Neural cell (in vitro differentiated cells): ENCODE measurements around the gene LGALSL. TPM values are rescaled to one million over a fixed set of nuclear protein-coding genes. Genes with fewer than 3 reads are reported as not detected.
"Not testable (repeated sequence)": the region's sequence is repeated elsewhere in the genome, so short reads cannot be mapped to it uniquely, and the experiment has no call there.

Experiments used
- H2AFZ ChIP-seq: fragments of 200-600, 300-800 bp; sonication (generic), shearing (Covaris generic); 2 replicates; pipeline ENCODE4 v1.6.0; 2014; ENCODE audit warnings: low read depth, mild to moderate bottlenecking, antibody characterized with exemption, low read length, moderate library complexity
- H3F3A ChIP-seq: fragments of 200-600 bp; shearing (Covaris generic); 2 replicates; pipeline ENCODE4 v1.6.1; 2016; ENCODE audit warnings: mild to moderate bottlenecking, moderate library complexity, mixed read lengths, antibody characterized with exemption, low read length; ENCODE audit not compliant: insufficient read depth, poor library complexity, severe bottlenecking
- H3K27ac ChIP-seq: fragments of 200-600, 300-800 bp; sonication (generic), shearing (Covaris generic); 2 replicates; pipeline ENCODE4 v1.5.1; 2014; ENCODE audit warnings: mild to moderate bottlenecking, low read length, moderate library complexity
- H3K27me3 ChIP-seq: fragments of 300-800, 200-600 bp; sonication (generic), shearing (Covaris generic); 2 replicates; pipeline ENCODE4 v1.6.0; 2014; ENCODE audit warnings: mild to moderate bottlenecking, low read depth, low read length, moderate library complexity; ENCODE audit not compliant: insufficient read depth
- H3K36me3 ChIP-seq: fragments of 300-800, 200-600 bp; sonication (generic), shearing (Covaris generic); 2 replicates; pipeline ENCODE4 v1.5.1; 2014; ENCODE audit warnings: mild to moderate bottlenecking, antibody characterized with exemption, low read length, moderate library complexity; ENCODE audit not compliant: insufficient read depth
- H3K4me2 ChIP-seq: fragments of 300-800, 200-600 bp; sonication (generic), shearing (Covaris generic); 2 replicates; pipeline ENCODE4 v1.6.0; 2014; ENCODE audit warnings: mild to moderate bottlenecking, low read length
- H3K4me3 ChIP-seq: fragments of 300-800, 200-600 bp; sonication (generic), shearing (Covaris generic); 2 replicates; pipeline ENCODE4 v1.5.1; 2014; ENCODE audit warnings: mild to moderate bottlenecking, low read length, moderate library complexity
- H3K79me2 ChIP-seq: fragments of 200-600 bp; shearing (Covaris generic); replicated peaks from 2 replicates; pipeline ENCODE4 v1.6.0; 2014; ENCODE audit warnings: mild to moderate bottlenecking, low read length, moderate library complexity; ENCODE audit not compliant: insufficient read depth
- H3K9ac ChIP-seq: fragments of 300-800, 200-600 bp; sonication (generic), shearing (Covaris generic); 2 replicates; pipeline ENCODE4 v1.6.1; 2016; ENCODE audit warnings: mild to moderate bottlenecking, low read length, mixed read lengths
- H3K9me2 ChIP-seq: fragments of 200-600 bp; shearing (Covaris generic); 2 replicates; pipeline ENCODE4 v1.6.1; 2016; ENCODE audit warnings: mild to moderate bottlenecking, low read length, mixed read lengths; ENCODE audit not compliant: insufficient read depth
- H3K9me3 ChIP-seq: fragments of 200-600, 300-800 bp; sonication (generic), shearing (Covaris generic); 2 replicates; pipeline ENCODE4 v1.6.1; 2016; ENCODE audit warnings: mild to moderate bottlenecking, mixed run types, low read length, moderate library complexity, mixed read lengths
- H4K20me1 ChIP-seq: fragments of 200-600 bp; shearing (Covaris generic); 2 replicates; pipeline ENCODE4 v1.6.1; 2016; ENCODE audit warnings: mild to moderate bottlenecking, mixed run types; ENCODE audit not compliant: insufficient read depth
- EP300 ChIP-seq: fragments of 450-650 bp; conservative IDR thresholded peaks from 2 replicates; pipeline ENCODE4 v1.6.1; 2014; ENCODE audit warnings: antibody characterized with exemption, mild to moderate bottlenecking, moderate library complexity; ENCODE audit not compliant: poor library complexity, severe bottlenecking
- EZH2 ChIP-seq: fragments of 200-600, 300-800 bp; shearing (Covaris generic), sonication (generic); IDR thresholded peaks from 2 replicates; pipeline ENCODE4 v1.6.1; 2014; ENCODE audit warnings: antibody characterized with exemption, low read length, borderline replicate concordance, mild to moderate bottlenecking; ENCODE audit not compliant: insufficient read depth, poor library complexity, severe bottlenecking
- MXI1 ChIP-seq: fragments of 450-650 bp; conservative IDR thresholded peaks from 2 replicates; pipeline ENCODE4 v1.6.1; 2014; ENCODE audit warnings: antibody characterized with exemption, mild to moderate bottlenecking; ENCODE audit not compliant: poor library complexity, severe bottlenecking
- POLR2AphosphoS5 ChIP-seq: IDR thresholded peaks from 2 replicates; pipeline ENCODE4 v1.6.1; 2012
- RAD21 ChIP-seq: fragments of 450-650 bp; conservative IDR thresholded peaks from 2 replicates; pipeline ENCODE4 v1.6.1; 2014; ENCODE audit warnings: antibody characterized with exemption, mild to moderate bottlenecking, moderate library complexity
- SMC3 ChIP-seq: fragments of 450-650 bp; conservative IDR thresholded peaks from 2 replicates; pipeline ENCODE4 v1.6.1; 2014; ENCODE audit warnings: antibody characterized with exemption, mild to moderate bottlenecking, moderate library complexity; ENCODE audit not compliant: poor library complexity
- TAF1 ChIP-seq: IDR thresholded peaks from 2 replicates; pipeline ENCODE4 v1.6.1; 2012; ENCODE audit warnings: low read depth
- polyA plus RNA-seq: library from polyadenylated mRNA; depleted of rRNA; stranded (reverse); fragments of >200 nt; gene quantifications from 2 replicates; pipeline ENCODE4 v1.2.3, GENCODE V29; 2014
- TF ChIP-seq, protein P1 (sequence below): fragments of 450-650 bp; IDR thresholded peaks from 2 replicates; pipeline ENCODE4 v1.5.1; 2014; ENCODE audit warnings: antibody characterized with exemption, mild to moderate bottlenecking, moderate library complexity; ENCODE audit not compliant: poor library complexity, severe bottlenecking
- TF ChIP-seq, protein P2 (sequence below): IDR thresholded peaks from 2 replicates; pipeline ENCODE4 v1.6.1; 2012; ENCODE audit warnings: borderline replicate concordance

Gene LGALSL
- polyA plus RNA-seq, 1 donor from 2014 or later: 43.6 TPM

DNA sequence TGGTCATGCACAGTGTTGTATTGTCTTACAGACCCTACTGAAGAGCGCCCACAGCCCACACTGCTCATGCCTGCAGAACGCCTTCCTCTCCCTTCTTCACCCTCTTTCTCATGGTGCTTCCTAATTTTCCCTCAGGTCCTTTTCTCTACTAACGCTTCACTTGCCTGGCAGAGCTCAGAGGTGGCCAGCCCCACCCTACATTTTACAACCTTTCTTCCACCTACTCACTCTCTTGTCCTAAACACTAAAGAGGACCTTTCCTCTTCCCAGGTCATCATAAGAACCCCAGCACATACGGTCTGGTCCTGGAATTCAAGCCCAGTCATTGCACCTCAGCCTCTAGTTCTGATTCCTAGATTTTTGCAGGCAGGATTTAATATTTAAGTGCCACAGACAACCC lies 11.7 kb upstream of the LGALSL start:
- Histone ChIP-seq H4K20me1 (no peaks in the 10 kb centered on the region), H3K79me2 (no peaks in the 10 kb centered on the region), H2AFZ (no peak overlapping the region), H3F3A (no peaks in the 10 kb centered on the region), H3K9me2 (no peaks in the 10 kb centered on the region), H3K4me2 (no peak overlapping the region), H3K36me3 (no peaks in the 10 kb centered on the region), H3K4me3 (no peak overlapping the region), H3K27me3 (no peaks in the 10 kb centered on the region), H3K9me3 (no peaks in the 10 kb centered on the region), H3K27ac (no peak overlapping the region), H3K9ac (no peak overlapping the region)
- TF ChIP-seq SMC3 (no peak), RAD21 (no peak), POLR2AphosphoS5 (no peak)

DNA sequence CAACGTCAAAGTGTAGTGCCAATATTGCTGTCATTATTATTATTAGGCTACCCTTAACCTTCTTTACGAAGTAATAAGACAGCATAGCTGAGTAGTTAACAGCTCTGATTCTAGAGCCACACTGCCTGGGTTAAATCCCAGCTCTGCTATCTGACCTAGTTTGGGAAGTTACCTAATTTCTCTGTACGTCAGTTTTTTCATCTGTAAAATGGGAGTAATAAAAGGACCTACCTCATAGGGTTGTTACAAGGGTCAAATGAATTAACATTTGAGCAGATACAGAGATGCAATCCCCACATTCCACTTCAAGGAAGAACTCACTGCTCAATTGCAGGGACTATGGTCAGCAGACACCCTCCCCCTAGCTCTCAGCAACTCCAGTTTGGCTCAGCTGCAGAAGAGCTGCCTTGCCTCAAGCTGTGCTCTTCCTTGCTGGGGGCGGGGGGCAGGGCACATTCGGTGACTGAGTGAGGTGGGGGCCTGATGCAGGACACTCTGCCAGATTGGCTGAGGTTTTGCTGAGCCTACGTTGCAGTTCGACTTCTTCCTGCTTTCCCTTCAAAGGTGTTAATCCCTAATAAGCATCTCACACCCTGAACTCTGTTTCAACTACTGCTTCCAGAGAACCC lies 11.0 kb upstream of the LGALSL start:
- no peaks in the 10 kb centered on the region for H3K27me3 ChIP-seq
- H4K20me1 ChIP-seq: no peaks in the 10 kb centered on the region
- TF ChIP-seq, protein P1, sequence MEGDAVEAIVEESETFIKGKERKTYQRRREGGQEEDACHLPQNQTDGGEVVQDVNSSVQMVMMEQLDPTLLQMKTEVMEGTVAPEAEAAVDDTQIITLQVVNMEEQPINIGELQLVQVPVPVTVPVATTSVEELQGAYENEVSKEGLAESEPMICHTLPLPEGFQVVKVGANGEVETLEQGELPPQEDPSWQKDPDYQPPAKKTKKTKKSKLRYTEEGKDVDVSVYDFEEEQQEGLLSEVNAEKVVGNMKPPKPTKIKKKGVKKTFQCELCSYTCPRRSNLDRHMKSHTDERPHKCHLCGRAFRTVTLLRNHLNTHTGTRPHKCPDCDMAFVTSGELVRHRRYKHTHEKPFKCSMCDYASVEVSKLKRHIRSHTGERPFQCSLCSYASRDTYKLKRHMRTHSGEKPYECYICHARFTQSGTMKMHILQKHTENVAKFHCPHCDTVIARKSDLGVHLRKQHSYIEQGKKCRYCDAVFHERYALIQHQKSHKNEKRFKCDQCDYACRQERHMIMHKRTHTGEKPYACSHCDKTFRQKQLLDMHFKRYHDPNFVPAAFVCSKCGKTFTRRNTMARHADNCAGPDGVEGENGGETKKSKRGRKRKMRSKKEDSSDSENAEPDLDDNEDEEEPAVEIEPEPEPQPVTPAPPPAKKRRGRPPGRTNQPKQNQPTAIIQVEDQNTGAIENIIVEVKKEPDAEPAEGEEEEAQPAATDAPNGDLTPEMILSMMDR: no peak
- TF ChIP-seq EP300 (no peak), SMC3 (no peak), RAD21 (no peak), MXI1 (no peak)
- H3F3A ChIP-seq: no peaks in the 10 kb centered on the region
- no peaks in the 10 kb centered on the region for H3K36me3 ChIP-seq
- H3K4me2 ChIP-seq: no peak overlapping the region
- H3K9ac ChIP-seq: no peak overlapping the region
- H2AFZ ChIP-seq: no peak overlapping the region
- H3K9me2 ChIP-seq: no peaks in the 10 kb centered on the region
- H3K9me3 ChIP-seq: no peaks in the 10 kb centered on the region
- H3K79me2 ChIP-seq: no peaks in the 10 kb centered on the region
- H3K27ac ChIP-seq: no peak overlapping the region
- H3K4me3 ChIP-seq: no peak overlapping the region

DNA sequence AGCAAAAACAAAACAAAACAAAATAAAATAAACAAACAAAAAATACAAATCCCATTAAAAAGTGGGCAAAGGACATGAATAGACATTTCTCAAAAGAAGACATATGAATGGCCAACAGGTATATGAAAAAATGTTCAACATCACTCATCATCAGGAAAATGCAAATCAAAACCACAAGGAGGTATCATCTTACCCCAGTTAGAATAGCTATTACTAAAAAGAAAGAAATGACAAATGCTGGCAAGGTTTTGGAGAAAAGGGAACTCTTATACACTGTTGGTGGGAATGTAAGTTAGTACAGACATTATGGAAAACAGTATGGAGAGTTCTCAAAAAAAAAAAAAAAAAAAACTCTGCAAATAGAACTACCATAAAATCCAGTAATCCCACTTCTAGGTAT lies 8.0 kb upstream of the LGALSL start:
- not testable (repeated sequence) for H3K27ac ChIP-seq, H2AFZ ChIP-seq, H3K27me3 ChIP-seq, H3K9me3 ChIP-seq, H3F3A ChIP-seq, H3K9ac ChIP-seq, H3K36me3 ChIP-seq, H3K79me2 ChIP-seq, H3K4me3 ChIP-seq, H3K4me2 ChIP-seq, H4K20me1 ChIP-seq, H3K9me2 ChIP-seq

DNA sequence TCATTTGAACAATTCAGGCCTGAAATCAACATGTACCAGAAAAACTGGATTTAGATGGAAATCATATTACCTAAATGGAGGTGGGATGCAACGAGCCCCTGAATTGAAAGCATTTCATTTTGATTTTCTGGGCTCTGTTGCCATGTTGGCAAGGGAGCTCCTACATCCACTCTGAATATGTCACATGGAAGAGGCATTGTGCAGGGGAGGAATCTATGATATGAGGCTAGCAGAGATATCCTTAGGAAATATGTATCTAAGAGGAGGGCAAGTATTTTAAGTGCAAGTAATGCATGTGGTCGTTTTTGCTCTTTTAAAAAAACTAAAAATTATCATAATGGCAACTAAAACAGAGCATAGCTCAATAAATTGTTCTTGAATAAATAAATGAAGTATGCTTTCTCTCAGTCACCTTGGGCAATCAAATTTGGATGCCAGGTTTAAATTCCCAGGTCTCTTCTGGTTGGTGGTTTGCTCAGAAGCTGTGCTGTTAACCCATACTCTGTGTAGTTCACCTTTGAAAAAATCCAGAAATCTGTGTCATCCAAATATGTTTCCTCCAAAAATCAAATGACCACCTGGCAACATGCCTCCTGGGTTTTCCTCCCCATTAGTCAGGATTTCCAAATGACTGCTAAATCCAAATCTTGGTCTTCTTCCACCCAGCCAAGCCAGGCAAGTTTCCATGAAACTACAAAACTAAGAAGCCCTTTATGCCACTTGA lies 6.5 kb upstream of the LGALSL start:
- Histone ChIP-seq H3K36me3 (no peaks in the 10 kb centered on the region), H4K20me1 (no peaks in the 10 kb centered on the region), H3K27me3 (no peaks in the 10 kb centered on the region), H3K9me2 (no peaks in the 10 kb centered on the region), H3K27ac (no peak overlapping the region), H3K9ac (no peak overlapping the region), H3F3A (no peaks in the 10 kb centered on the region), H3K79me2 (peaks cover 5% of the 10 kb centered on the region), H3K4me3 (no peak overlapping the region), H3K4me2 (no peak overlapping the region), H2AFZ (no peak overlapping the region), H3K9me3 (no peaks in the 10 kb centered on the region)
- TF ChIP-seq EP300: no peak
- TF ChIP-seq SMC3: no peak
- no peak for TF ChIP-seq RAD21
- TF ChIP-seq, protein P2, sequence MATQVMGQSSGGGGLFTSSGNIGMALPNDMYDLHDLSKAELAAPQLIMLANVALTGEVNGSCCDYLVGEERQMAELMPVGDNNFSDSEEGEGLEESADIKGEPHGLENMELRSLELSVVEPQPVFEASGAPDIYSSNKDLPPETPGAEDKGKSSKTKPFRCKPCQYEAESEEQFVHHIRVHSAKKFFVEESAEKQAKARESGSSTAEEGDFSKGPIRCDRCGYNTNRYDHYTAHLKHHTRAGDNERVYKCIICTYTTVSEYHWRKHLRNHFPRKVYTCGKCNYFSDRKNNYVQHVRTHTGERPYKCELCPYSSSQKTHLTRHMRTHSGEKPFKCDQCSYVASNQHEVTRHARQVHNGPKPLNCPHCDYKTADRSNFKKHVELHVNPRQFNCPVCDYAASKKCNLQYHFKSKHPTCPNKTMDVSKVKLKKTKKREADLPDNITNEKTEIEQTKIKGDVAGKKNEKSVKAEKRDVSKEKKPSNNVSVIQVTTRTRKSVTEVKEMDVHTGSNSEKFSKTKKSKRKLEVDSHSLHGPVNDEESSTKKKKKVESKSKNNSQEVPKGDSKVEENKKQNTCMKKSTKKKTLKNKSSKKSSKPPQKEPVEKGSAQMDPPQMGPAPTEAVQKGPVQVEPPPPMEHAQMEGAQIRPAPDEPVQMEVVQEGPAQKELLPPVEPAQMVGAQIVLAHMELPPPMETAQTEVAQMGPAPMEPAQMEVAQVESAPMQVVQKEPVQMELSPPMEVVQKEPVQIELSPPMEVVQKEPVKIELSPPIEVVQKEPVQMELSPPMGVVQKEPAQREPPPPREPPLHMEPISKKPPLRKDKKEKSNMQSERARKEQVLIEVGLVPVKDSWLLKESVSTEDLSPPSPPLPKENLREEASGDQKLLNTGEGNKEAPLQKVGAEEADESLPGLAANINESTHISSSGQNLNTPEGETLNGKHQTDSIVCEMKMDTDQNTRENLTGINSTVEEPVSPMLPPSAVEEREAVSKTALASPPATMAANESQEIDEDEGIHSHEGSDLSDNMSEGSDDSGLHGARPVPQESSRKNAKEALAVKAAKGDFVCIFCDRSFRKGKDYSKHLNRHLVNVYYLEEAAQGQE: no peak
- TF ChIP-seq TAF1: no peak
- TF ChIP-seq EZH2: no peak
- TF ChIP-seq, protein P1: no peak
- TF ChIP-seq POLR2AphosphoS5: no peak
- no peak for TF ChIP-seq MXI1
